ENCODE results near the gene CCDC169.
A peak's percentile ranks its signal among the peaks of the same experiment; 100 is the strongest.

DNA sequence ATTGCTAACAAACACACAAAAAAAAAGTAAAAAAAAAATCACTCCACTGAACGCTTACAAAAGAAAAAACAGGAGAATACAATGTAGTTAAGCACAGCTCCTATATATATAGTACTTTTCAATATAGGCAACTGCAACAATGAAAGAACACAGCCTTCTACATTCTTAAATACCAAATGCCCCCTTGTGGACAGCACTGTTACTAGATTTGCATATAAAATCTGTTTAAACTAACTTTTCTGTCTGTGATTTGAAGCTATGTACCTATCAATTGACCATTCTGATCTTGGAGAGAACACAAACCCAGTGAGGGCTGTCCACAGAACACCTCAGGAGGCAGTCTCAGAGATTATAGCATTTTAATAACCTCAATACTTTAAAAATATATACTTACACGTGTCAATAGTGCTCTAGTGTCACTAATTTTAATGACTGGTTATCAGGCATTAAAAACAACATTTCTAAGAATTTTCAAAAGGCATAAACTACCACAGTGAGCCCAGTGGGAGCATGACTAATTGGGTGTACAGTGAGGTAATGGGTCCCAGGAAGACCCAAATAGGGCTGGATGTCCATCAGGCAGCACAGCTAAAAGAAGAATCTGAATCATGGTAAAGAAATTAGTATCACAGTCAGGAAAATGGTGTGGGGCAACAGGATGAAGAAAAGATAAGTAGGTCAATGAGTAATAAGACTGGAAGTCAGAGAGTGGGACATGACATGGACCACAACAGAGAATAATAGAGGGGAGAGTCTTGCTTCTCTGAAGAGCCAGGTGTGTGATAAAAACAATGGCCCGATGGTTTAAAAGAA, 22.2 kb downstream of the CCDC169 start:
- TF ChIP-seq, protein P1, sequence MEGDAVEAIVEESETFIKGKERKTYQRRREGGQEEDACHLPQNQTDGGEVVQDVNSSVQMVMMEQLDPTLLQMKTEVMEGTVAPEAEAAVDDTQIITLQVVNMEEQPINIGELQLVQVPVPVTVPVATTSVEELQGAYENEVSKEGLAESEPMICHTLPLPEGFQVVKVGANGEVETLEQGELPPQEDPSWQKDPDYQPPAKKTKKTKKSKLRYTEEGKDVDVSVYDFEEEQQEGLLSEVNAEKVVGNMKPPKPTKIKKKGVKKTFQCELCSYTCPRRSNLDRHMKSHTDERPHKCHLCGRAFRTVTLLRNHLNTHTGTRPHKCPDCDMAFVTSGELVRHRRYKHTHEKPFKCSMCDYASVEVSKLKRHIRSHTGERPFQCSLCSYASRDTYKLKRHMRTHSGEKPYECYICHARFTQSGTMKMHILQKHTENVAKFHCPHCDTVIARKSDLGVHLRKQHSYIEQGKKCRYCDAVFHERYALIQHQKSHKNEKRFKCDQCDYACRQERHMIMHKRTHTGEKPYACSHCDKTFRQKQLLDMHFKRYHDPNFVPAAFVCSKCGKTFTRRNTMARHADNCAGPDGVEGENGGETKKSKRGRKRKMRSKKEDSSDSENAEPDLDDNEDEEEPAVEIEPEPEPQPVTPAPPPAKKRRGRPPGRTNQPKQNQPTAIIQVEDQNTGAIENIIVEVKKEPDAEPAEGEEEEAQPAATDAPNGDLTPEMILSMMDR (IDR thresholded peaks at IDR 0.05; ENCODE audit: low read depth, low read length) = peak; percentile 56
- no peak for TF ChIP-seq EZH2phosphoT487 (IDR thresholded peaks at IDR 0.05; ENCODE audit: low read depth)

All from OCI-LY3 (cell line).